ENCODE measurements around the gene PCDHGA10.
A peak's percentile ranks its signal among the peaks of the same experiment; 100 is the strongest.
"Not testable (repeated sequence)": the region's sequence is repeated elsewhere in the genome, so short reads cannot be mapped to it uniquely, and the experiment has no call there.

The PCDHGA10 gene

GRCh38 chr5:141387557-141388311 is 25.1 kb upstream of the PCDHGA10 start, which contains the start of gene PCDHGB4:
TSS of gene PCDHGB4 (plus strand) at chr5:141387698. CDS start at chr5:141387885, 187 bp downstream.
- TF ChIP-seq, protein P1, sequence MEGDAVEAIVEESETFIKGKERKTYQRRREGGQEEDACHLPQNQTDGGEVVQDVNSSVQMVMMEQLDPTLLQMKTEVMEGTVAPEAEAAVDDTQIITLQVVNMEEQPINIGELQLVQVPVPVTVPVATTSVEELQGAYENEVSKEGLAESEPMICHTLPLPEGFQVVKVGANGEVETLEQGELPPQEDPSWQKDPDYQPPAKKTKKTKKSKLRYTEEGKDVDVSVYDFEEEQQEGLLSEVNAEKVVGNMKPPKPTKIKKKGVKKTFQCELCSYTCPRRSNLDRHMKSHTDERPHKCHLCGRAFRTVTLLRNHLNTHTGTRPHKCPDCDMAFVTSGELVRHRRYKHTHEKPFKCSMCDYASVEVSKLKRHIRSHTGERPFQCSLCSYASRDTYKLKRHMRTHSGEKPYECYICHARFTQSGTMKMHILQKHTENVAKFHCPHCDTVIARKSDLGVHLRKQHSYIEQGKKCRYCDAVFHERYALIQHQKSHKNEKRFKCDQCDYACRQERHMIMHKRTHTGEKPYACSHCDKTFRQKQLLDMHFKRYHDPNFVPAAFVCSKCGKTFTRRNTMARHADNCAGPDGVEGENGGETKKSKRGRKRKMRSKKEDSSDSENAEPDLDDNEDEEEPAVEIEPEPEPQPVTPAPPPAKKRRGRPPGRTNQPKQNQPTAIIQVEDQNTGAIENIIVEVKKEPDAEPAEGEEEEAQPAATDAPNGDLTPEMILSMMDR (IDR thresholded peaks at IDR 0.05; ENCODE audit: extremely low read depth, missing control alignments) = peak; percentile 47
- not testable (repeated sequence) for DNase-seq (ENCODE audit: low spot score)

DNA sequence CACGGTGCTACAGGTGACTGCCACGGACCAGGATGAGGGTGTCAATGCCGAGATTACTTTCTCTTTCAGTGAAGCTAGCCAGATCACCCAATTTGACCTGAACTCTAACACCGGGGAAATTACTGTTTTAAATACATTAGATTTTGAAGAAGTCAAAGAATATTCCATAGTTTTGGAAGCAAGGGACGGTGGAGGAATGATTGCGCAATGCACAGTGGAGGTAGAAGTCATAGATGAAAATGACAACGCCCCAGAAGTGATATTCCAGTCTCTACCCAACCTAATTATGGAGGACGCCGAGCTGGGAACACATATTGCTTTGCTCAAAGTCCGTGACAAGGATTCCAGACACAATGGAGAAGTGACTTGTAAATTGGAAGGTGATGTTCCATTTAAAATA is 24.1 kb upstream of the PCDHGA10 start:
- no peak for DNase-seq (ENCODE audit: low spot score)
- TF ChIP-seq, protein P1 (IDR thresholded peaks at IDR 0.05; ENCODE audit: extremely low read depth, missing control alignments) = no peak

DNA sequence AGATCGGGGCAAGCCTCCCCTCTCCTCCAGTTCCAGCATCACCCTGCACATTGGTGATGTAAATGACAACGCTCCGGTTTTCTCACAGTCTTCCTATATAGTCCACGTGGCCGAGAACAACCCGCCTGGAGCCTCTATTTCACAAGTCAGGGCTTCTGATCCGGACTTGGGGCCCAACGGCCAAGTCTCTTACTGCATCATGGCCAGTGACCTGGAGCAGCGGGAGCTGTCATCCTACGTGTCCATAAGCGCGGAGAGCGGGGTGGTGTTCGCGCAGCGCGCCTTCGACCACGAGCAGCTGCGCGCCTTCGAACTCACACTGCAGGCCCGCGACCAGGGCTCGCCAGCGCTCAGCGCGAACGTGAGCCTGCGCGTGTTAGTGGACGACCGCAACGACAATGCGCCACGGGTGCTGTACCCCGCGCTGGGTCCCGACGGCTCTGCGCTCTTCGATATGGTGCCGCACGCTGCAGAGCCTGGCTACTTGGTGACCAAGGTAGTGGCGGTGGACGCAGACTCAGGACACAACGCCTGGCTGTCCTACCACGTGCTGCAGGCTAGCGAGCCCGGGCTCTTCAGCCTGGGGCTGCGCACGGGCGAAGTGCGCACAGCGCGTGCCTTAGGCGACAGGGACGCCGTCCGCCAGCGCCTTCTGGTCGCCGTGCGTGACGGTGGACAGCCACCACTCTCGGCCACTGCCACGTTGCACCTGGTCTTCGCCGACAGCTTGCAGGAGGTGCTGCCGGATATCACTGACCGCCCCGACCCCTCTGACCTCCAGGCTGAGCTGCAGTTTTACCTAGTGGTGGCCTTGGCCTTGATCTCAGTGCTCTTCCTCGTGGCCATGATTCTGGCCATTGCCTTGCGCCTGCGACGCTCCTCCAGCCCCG is 23.4 kb upstream of the PCDHGA10 start:
- DNase-seq (ENCODE audit: low spot score) = no peak
- TF ChIP-seq, protein P1 (IDR thresholded peaks at IDR 0.05; ENCODE audit: extremely low read depth, missing control alignments) = no peak

DNA sequence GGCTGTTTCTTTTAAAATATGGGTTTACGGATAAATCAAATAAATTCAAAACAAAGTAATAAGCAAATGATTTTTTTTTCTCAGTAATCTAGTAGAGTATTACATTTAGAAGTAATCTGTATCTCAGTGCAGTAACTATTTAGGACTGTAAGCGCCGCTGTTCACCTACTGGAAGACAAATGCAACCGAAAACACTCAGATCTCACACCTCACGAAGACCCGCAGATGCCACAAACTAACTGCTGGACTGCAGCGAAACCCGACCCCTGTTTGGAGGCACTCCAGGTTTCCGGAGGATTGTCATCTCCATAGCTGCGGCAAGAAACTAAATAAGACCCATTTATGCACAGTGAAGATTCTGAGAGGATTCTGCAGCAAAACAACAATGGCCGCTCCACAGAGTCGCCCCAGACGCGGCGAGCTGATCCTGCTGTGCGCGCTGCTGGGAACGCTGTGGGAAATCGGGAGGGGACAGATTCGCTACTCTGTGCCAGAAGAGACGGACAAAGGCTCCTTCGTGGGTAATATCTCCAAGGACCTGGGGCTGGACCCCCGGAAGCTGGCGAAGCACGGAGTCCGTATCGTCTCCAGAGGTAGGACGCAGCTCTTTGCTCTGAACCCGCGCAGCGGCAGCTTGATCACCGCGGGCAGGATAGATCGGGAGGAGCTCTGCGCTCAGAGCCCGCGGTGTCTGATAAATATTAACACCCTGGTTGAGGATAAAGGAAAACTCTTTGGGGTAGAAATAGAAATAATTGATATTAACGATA is 20.2 kb upstream of the PCDHGA10 start, which contains the start of gene PCDHGA8:
Gene PCDHGA8 (plus strand): TSS at position 205 of the 770 bp plus-strand sequence. CDS start 181 bp downstream, at position 386.
- no peak for DNase-seq (ENCODE audit: low spot score)

DNA sequence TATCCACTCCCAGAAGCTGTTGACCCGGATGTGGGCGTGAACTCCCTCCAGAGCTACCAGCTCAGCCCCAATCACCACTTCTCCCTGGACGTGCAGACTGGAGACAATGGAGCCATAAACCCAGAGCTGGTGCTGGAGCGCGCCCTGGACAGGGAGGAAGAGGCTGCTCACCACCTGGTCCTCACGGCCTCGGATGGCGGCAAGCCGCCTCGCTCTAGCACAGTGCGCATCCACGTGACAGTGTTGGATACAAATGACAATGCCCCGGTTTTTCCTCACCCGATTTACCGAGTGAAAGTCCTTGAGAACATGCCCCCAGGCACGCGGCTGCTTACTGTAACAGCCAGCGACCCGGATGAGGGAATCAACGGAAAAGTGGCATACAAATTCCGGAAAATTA is 19.5 kb upstream of the PCDHGA10 start:
- no peak for DNase-seq (ENCODE audit: low spot score)
- TF ChIP-seq, protein P1 (IDR thresholded peaks at IDR 0.05; ENCODE audit: extremely low read depth, missing control alignments) = no peak

More for the DNA sequence above, 20.2 kb upstream of the PCDHGA10 start, which contains the start of gene PCDHGA8:
- TF ChIP-seq, protein P1 (IDR thresholded peaks at IDR 0.05; ENCODE audit: extremely low read depth, missing control alignments) = no peak

DNA sequence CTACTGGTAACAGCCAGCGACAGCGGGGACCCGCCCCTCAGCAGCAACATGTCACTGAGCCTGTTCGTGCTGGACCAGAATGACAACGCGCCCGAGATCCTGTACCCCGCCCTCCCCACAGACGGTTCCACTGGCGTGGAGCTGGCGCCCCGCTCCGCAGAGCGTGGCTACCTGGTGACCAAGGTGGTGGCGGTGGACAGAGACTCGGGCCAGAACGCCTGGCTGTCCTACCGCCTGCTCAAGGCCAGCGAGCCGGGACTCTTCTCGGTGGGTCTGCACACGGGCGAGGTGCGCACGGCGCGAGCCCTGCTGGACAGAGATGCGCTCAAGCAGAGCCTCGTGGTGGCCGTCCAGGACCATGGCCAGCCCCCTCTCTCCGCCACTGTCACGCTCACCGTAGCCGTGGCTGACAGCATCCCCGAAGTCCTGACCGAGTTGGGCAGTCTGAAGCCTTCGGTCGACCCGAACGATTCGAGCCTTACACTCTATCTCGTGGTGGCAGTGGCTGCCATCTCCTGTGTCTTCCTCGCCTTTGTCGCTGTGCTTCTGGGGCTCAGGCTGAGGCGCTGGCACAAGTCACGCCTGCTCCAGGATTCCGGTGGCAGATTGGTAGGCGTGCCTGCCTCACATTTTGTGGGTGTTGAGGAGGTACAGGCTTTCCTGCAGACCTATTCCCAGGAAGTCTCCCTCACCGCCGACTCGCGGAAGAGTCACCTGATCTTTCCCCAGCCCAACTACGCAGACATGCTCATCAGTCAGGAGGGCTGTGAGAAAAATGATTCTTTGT is 18.2 kb upstream of the PCDHGA10 start:
- DNase-seq (ENCODE audit: low spot score) = not testable (repeated sequence)

Measured in GM20000 (cell line).